Fibroblast of skin of back (primary cell): ENCODE measurements around the gene TMEM231. TPM values are rescaled to one million over a fixed set of nuclear protein-coding genes. Genes with fewer than 3 reads are reported as not detected.
A peak's percentile ranks its signal among the peaks of the same experiment; 100 is the strongest.
"Not testable (repeated sequence)": the region's sequence is repeated elsewhere in the genome, so short reads cannot be mapped to it uniquely, and the experiment has no call there.

ENCODE experiments used
- DNase-seq: peaks from one replicate; pipeline ENCODE4 v3.0.0-alpha.2; 2013
- polyA plus RNA-seq, 2 experiments: library from polyadenylated mRNA; unstranded; fragments of 120-200 nt; gene quantifications; one replicate each; pipeline ENCODE4 v1.2.1, GENCODE V29; 2013; ENCODE audit not compliant: insufficient read length in 2 of 2

The TMEM231 gene
- 7.7 TPM for polyA plus RNA-seq (2013, experiment 1 of 2; ENCODE audit: insufficient read length)
- polyA plus RNA-seq (2013, experiment 2 of 2; ENCODE audit: insufficient read length), result 6.7 TPM

DNA sequence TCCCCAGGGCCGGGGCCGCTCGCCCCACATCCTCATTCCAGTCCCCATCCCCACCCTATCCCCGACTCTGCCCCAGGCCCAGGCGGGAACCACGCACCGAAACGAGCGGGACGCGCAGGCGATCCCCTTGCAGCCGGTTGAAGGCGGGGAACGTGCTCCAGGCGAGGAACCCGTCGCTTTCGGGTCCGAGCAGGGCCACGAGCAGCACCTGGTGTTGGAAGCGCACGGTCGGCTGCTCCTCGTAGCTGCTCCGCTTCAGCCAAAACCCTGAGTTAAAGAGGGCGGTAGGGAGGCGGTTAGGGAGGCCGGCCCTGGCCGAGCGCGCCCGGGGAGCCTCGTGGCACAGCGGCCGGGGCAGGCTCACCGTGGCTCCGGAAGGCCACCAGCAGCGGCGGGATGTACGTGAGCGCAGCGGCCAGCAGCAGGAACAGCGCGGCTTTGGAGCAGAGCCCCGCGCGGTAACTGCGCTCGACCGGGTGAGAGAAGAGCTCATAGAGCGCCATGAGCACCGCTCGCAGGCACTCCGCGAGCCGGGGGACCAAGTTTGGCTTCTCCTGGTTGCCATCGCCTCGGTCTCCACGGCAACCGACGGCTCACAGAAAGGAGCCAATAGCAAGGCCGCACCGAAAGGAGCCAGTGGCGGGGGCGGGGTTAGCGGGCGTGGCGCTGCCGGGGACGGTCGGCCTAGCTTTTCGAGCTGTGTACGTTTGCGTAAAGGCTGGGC, at the start of gene TMEM231:
TSS of gene TMEM231 (minus strand) at position 546 of the 724 bp plus-strand sequence. CDS start at position 503, 43 bp downstream.
- peak; percentile 94 for DNase-seq

GRCh38 chr16:75603241-75603640, 47.2 kb upstream of the TMEM231 start:
- DNase-seq, result no peak

- no peak for DNase-seq
Observed at GRCh38 chr16:75599452-75600277, 43.6 kb upstream of the TMEM231 start.

GRCh38 chr16:75593825-75594820, 38.1 kb upstream of the TMEM231 start:
- DNase-seq, result peak; percentile 37

DNA sequence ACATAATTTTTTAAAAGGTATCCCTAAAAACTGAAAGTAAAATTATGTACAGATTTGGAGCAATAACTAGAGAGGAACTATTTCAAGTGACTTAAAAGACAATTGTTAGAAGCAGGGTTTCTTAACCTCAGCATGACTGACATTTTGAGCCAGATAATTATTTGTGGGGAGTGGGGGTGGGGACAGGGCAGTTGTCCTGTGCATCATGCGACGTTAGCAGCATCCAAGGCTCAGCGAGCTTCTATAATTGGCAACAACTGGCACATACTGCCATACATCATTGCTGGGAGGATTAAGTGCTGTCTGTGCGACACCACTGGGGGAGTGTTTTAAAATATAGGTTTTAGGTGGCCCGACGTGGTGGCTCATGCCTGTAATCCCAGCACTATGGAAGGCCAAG, 37.3 kb upstream of the TMEM231 start:
- DNase-seq, result no peak

DNA sequence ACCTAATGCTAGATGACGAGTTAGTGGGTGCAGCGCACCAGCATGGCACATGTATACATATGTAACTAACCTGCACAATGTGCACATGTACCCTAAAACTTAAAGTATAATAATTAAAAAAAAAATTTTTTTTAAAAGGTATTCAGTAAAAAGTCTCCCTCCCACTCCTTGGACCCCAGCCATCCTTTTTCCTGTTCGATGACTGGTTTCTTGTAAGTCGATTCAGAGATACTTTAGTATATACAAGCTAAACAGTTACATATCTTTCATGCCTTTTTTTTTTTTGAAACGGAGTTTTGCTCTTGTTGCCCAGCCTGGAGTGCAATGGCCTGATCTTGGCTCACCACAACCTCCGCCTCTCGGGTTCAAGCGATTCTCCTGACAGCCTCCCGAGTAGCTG, 35.9 kb upstream of the TMEM231 start:
- DNase-seq, result not testable (repeated sequence)

GRCh38 chr16:75590920-75591843, 35.1 kb upstream of the TMEM231 start:
- DNase-seq, result peak; percentile 37

- DNase-seq, result no peak
Observed at GRCh38 chr16:75589306-75589705, 33.3 kb upstream of the TMEM231 start.

DNA sequence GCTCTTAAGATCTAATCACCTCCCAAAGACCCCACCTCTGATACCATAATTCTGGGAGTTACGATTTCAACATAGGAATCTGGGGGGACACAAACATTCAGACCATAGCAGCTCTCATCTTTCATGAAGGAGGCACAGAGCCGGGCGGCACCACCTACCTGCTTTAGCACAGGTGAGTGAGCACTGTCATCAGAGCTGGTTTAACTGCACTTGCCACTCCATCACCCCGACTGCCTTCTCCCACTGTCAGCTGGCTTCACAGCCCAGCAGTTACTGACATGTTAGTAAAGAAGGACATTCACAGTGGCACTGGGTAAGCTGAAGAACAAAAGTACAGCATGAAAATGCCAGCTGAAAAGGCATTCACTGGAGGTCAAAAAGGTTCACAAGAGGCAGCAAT, 32.7 kb upstream of the TMEM231 start:
- no peak for DNase-seq

DNA sequence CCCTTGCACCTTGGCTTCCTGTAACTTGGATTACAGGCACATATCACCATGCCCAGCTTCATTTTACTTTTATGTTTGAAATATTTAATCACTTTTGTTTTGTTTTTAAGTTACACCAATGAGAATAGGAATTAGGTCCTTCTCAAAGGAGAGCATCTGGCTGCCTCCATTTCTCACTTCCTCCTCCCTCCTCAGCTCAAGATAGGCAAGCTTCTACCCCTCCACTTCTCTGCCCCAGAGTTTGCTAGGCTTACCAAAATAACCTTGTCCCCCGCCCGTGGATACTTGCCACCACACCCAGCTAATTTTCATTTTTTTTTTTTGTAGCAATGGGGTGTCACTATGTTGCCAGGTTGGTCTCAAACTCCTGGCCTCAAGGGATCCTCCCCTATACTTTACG, 28.1 kb upstream of the TMEM231 start:
- DNase-seq, result no peak

DNA sequence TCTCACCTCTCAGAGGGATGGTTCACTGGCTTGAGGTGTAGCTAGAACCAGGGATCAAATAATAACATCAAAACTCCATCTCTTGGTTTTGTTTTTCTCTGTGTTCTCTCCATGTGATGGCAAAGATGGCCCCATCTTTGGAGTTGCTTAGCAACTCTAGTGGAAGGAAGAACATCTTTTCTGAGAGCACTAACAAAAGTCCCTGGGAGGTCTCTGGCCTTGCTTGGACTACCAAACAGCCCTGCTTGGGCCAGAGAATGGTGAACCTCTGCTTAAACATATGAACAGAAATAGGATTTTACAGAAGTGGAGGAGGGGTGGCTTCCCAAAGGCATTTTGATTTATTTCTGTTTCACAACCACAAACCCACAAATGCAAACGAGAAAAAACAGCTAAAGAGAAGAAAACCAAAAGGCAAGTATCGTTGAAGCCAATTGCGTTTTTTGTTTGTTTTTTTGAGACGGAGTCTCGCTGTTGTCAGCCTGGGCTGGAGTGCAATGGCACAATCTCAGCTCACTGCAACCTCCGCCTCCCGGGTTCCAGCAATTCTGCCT, 23.3 kb upstream of the TMEM231 start:
- no peak for DNase-seq

DNA sequence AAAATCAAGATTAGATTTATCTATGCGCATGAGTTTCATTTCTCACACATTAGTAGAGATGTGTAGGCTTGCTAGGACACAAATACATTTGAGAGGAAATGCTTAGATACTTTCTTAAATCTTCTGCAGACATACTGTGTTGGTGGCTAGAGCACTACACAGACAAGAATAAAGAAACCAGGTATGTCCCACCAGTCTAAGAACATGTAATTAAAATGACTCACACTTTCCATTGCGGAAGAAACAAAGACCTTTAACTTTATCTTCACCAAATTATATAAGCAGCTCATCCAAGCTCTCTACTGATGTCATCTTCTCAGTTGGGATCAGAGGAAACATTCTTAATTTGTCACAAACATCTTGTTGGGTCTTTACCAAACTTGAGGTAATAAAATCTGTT, 22.7 kb upstream of the TMEM231 start:
- no peak for DNase-seq

DNA sequence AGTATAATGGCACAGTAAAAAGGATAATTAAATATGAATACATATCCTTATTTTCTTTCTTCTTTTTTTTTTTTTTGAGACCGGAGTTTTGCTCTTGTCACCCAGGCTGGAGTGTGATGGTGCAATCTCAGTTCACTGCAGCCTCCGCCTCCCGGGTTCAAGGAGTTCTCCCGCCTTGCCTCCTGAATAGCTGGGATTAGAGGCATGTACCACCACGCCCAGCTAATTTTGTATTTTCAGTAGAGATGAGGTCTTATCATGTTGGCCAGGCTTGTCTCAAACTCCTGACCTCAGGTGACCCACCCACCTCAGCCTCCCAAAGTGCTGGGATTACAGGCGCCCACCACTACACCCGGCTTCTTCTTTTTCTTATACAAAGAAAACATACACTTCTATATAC, 22.2 kb upstream of the TMEM231 start:
- no peak for DNase-seq

DNA sequence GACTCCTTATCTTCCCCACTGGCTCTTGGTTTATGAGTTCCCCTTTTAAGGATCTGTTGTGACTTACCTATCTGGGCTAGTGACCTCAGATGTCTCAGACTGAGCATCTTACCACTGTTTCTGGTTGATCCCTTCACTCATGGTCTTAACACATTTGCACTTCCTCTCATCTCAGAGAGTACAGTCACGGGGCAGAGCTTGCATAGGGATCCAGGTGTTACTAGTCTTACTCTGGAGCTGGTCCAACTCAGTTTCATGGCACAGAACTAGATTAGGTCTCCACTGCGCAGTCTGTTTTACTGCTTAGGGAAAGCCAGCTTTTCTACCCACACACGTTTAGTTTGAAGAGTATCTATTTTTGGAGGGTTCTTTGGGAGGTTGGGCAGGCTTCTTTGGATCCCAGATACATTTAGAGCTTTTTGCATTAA, 20.3 kb upstream of the TMEM231 start:
- DNase-seq, result no peak

GRCh38 chr16:75575958-75576357, 19.9 kb upstream of the TMEM231 start:
- DNase-seq, result no peak

DNA sequence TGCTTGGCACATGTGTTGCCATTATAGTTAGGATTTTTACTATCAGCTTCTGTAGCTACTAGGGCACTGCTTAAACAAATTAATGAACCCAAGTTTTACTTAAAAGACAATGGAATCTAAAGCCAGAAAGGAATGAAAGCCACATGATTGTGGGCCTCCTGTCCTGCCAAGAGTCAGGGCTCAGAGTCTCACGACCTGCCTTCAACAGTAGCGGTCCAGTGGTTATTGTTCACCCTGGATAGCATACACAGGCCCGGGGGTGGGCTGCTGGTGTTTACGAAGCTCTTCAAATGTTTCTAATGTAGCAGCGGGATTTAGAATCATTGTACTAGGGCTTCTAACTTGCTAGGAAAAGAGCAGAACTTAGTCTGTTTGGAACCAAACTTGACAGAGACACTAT, 17.9 kb upstream of the TMEM231 start:
- DNase-seq, result no peak

DNA sequence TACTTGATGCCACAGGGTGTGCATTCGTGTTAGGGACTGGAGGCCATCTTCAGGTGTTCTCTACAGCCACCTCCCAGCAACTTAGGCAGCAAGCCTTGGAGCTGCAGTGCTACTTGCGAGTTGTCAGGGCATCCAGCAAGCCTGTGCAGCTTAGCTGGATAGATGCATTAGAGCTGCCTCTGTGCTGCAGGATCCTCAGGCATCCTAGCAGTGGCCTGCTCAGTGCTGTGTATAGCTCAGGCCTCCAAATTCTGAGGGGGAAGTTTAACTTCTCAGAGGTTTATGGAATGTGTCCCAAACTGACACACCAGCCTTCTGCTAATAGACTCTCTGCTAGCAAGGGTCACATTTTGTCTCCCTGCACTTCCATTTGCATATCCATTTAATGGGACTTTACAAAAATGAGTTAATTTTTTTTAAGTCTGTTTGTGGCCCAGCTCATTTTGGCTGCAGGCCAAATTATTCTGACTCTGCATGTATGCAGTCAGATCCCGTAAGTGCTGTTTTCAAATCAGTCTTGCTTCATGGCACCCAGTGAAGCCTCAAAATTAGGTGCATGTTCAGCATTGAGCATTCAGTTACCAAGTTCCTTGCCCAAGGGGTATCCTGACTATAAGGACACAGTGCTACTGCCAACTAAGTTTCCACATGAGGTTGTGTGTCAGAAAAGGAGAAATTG, 17.0 kb upstream of the TMEM231 start:
- no peak for DNase-seq

- DNase-seq, result no peak
Observed at GRCh38 chr16:75570396-75571065, 14.5 kb upstream of the TMEM231 start.

DNA sequence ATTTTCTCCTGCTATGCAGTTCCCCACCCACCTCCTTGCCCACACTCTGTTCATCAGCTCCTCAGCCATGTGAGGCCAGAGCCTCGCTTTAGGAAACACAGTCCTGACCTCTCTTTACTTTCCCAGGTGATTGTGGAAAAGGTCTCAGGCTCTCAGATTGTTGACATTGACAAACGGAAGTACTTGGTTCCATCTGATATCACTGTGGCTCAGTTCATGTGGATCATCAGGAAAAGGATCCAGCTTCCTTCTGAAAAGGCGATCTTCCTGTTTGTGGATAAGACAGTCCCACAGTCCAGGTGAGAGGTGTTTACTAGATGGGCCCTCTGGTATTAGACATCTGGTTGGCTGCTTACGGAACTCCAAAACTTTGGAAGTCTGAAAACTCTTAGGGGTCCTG, 11.9 kb upstream of the TMEM231 start:
- DNase-seq, result no peak

- no peak for DNase-seq
Observed at GRCh38 chr16:75566758-75567255, 10.8 kb upstream of the TMEM231 start.
